AG09319 (cell line): ENCODE measurements around the gene FZR1.

Source experiments
- DNase-seq: peaks from one replicate; pipeline ENCODE4 v3.0.0-alpha.2; 2010; ENCODE audit warnings: low read depth; ENCODE audit errors: extremely low read depth
- CTCF ChIP-seq: IDR thresholded peaks from 2 replicates; pipeline ENCODE4 v1.5.1; 2011; ENCODE audit warnings: low read depth, mild to moderate bottlenecking, inconsistent platforms, low read length, moderate library complexity

Gene FZR1

GRCh38 chr19:3508771-3509535 lies 2.8 kb downstream of the FZR1 start:
- no peak for DNase-seq
- TF ChIP-seq CTCF = no peak

- no peak for DNase-seq
- TF ChIP-seq CTCF = no peak
These were observed 3.5 kb downstream of the FZR1 start for GRCh38 chr19:3509566-3509989.

- no peak for DNase-seq
- TF ChIP-seq CTCF = no peak
These were observed 4.6 kb downstream of the FZR1 start for GRCh38 chr19:3510727-3511126.

GRCh38 chr19:3511506-3512251 lies 5.6 kb downstream of the FZR1 start:
- DNase-seq = no peak
- TF ChIP-seq CTCF = no peak

- DNase-seq = no peak
- no peak for TF ChIP-seq CTCF
These were observed 6.6 kb downstream of the FZR1 start for GRCh38 chr19:3512562-3513228.

- no peak for TF ChIP-seq CTCF
- no peak for DNase-seq
These were observed 7.4 kb downstream of the FZR1 start for GRCh38 chr19:3513229-3514140.
